H54 (cell line): ENCODE data around the gene MELTF.

Source experiments
- DNase-seq: peaks from one replicate; pipeline ENCODE4 v3.0.0; 2011; ENCODE audit warnings: low spot score, mixed read lengths; ENCODE audit not compliant: insufficient read length
- FAIRE-seq: peaks from 3 replicates; lab custom pipeline; 2011; peaks lifted over from hg19 to GRCh38; lab: Jason Lieb, UNC
- POLR2A ChIP-seq: IDR thresholded peaks from 2 replicates; pipeline ENCODE4 v1.6.1; 2011; ENCODE audit warnings: low read depth, mild to moderate bottlenecking, low read length

Gene MELTF

GRCh38 chr3:197031315-197032285, 2.0 kb upstream of the MELTF start:
- peak; percentile 78 for FAIRE-seq
- DNase-seq = peak; percentile 97
- TF ChIP-seq POLR2A = no peak

DNA sequence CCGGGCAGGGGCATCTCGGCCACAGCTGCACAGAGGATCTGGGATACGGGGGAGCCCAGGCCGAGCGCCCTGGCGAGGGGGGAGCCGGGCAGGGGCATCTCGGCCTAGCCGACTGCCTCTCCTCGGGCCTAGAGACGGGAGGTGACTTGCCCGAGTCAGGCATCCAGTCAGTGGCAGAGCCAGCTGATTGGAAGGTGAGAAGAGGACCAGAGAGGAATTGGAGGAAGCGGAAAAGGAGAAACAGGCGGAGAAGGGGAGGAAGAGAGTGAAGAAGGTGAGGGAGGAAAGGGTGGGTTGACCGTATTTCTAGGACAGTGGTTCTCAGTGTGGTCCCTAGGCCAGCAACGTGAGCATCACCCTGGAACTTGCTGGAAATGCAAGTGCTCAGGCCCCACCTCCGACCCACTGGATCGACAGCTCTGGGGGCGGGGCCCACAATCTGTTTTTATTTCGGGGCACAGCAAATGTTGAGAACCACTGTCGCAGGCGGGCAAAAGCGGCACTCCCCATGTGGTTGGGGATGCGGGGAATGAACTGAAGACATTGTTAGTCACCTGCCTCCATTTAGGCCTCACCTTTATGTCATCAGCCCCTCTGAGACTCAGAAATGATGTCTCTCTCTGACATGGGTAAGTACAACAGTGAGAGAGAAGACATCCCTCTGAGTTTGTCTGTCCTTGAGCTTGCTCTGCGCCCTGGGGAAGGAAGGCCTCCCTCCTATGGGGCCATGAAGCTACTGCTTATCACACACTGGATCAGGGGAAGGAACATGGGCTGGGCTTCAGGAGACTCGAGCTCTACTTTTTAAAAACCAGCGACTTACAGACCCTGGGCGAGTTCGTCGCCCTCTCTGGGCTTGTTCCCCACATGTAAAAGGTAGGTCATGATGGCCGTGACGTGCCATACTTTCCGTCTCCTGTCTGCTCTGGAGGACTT, 1.0 kb upstream of the MELTF start:
- FAIRE-seq (no peak), DNase-seq (no peak)
- TF ChIP-seq POLR2A = no peak

DNA sequence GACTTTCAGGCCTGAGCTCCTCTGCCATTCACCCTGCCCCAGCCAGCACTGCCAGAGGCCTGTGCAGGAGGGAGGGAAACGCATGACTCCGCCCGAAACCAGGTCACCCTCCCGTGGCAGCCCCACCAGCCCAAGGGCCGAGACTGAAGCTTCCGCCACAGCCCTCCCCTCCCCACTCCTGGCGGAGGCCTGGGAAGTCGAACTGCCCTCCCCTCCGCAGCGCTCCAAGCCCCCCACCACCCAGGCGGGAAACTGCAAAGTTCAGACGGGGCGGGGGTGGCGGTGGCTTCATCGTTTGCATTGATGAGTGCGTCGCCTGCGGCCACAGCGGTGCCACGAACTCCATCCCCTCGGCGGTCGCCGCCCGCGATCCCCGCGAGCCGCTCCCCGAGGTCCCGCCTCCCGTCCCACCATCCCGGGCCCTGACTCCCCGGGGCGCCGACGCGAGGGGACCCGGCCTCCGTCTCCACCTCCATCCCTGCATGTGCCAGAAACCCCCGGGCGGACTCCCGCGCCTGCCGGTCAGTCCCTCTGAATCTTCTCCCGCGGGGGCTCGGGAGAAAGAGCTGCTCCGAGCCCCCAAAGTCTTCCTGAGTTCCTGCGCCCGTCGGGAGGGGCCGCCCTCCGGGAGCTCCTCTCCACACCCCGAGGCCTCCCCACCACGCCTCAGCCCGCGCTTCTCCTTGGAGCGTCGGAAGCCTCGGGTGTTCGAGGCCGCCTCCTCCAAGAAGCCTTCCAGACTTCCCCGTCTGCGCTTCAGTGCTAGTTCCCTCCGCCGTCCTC, 698 bp downstream of the MELTF start:
- TF ChIP-seq POLR2A = no peak
- FAIRE-seq (no peak), DNase-seq (no peak)

GRCh38 chr3:197027896-197028727, 1.5 kb downstream of the MELTF start:
- FAIRE-seq (no peak), DNase-seq (no peak)
- no peak for TF ChIP-seq POLR2A

GRCh38 chr3:197027151-197027895, 2.3 kb downstream of the MELTF start:
- peak; percentile 98 for DNase-seq
- FAIRE-seq = no peak

DNA sequence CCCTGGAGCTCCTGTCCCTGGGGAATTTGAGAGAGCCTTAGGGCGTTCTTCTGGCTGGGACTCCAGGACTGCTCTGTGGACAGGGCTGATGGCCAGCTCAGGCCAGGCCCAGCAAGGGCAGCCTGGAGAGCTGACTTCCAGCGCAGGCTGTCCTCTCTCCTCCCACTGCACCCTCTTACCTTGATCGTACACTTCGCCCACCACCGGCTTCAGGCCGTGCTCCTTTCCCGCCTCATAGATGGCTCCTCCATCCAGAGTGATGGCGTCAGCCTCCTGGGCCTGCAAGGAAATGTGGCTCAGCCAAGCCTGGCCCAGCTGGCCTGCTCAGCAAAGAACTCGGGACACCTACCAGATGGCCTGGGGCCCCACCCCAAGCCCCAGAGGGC, 3.1 kb downstream of the MELTF start:
- DNase-seq (no peak), FAIRE-seq (no peak)
- no peak for TF ChIP-seq POLR2A

More at GRCh38 chr3:197027151-197027895, 2.3 kb downstream of the MELTF start:
- no peak for TF ChIP-seq POLR2A

- no peak for DNase-seq
- FAIRE-seq = no peak
- TF ChIP-seq POLR2A = no peak
Measured at GRCh38 chr3:197025736-197026480, 3.7 kb downstream of the MELTF start.

DNA sequence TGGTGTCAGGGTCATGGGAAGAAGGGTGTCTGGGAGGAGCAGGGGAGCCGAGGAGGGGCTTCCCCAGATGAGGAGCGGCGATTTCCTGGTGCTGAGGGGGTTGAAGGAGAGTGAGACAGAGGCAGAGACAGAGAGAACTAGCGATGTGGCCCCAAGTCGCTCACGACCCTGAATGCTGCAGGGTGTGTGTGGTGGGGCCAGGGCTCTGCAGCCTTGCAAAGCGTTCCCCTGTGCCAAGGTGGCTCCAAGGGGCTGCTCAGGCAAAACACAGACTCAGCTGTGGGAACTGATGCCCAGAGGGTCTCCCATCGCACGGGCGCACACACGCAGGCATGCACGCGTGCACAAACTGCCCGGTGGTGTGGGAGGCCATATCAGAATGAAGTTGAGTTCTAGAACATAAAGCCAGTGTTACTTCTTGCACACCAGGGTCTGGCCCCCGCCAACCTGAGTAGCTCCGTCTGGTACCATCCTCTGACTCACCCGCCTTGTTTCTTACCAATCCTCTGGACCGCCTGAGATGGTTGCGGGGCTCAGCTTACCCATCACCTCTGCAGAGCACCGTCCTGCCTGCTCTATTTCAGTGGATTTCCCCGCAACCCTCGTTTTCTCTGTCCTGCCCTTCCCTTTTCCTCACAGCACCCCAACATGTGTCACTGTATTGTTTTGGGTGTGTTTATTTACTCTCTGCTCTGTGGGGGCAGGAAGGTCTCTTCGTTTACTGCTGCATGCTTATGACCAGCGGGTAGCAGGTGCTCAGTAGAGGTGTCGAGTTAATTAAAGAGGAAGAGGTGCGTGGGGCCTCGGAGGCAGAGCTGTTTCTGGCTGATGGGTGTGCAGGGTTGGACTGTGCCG, 4.5 kb downstream of the MELTF start:
- no peak for TF ChIP-seq POLR2A
- no peak for FAIRE-seq

GRCh38 chr3:197023998-197024651, 5.5 kb downstream of the MELTF start:
- DNase-seq = no peak
- no peak for FAIRE-seq
- TF ChIP-seq POLR2A = no peak

More for the DNA sequence above, 4.5 kb downstream of the MELTF start:
- DNase-seq = no peak
